Activated naive CD4-positive, alpha-beta T cell treated with anti-CD3 and anti-CD28 coated beads for 36 hours (primary cell): ENCODE measurements around the gene SKI. TPM values are rescaled to one million over a fixed set of nuclear protein-coding genes. Genes with fewer than 3 reads are reported as not detected.
"Not testable (repeated sequence)": the region's sequence is repeated elsewhere in the genome, so short reads cannot be mapped to it uniquely, and the experiment has no call there.

Experiments
- CTCF ChIA-PET: fragments of 350-600 bp; sonication (Branson Sonifier 250); formaldehyde crosslinking; loops from one replicate; lab custom pipeline; 2021; ENCODE audit warnings: antibody characterized with exemption; lab: Charles Lee
- DNase-seq: peaks from one replicate; pipeline ENCODE4 v3.0.0-alpha.2; 2020
- H3K27ac Mint-ChIP-seq: one replicate; pipeline ENCODE4 v1.8.0; 2021; ENCODE audit warnings: mild to moderate bottlenecking, mixed read lengths
- H3K27me3 Mint-ChIP-seq: one replicate; pipeline ENCODE4 v1.8.0; 2021; ENCODE audit warnings: low read depth, mixed read lengths
- H3K36me3 Mint-ChIP-seq: one replicate; pipeline ENCODE4 v1.8.0; 2021; ENCODE audit warnings: low read depth, mixed read lengths
- H3K4me1 Mint-ChIP-seq: one replicate; pipeline ENCODE4 v1.8.0; 2021; ENCODE audit warnings: low read depth, mixed read lengths
- H3K4me3 Mint-ChIP-seq: one replicate; pipeline ENCODE4 v1.8.0; 2021; ENCODE audit warnings: mild to moderate bottlenecking, moderate library complexity, mixed read lengths
- H3K9me3 Mint-ChIP-seq: one replicate; pipeline ENCODE4 v1.8.0; 2021; ENCODE audit warnings: mixed read lengths
- intact Hi-C: fragments of 100-400 bp; cut with micrococcal nuclease; formaldehyde crosslinking; loops from one replicate; pipeline ENCODE4 v1.15.1; 2023
- total RNA-seq, 2 experiments: library from RNA; stranded (reverse); gene quantifications; one replicate each; pipeline ENCODE4 v1.2.3, GENCODE V29; 2021

Gene SKI
- total RNA-seq, 2 experiments from 2014 or later, result 25.5 to 26.3 TPM

- Mint-ChIP-seq H3K27me3 (no peaks in the 10 kb centered on the region), H3K36me3 (peaks cover 28% of the 10 kb centered on the region), H3K4me1 (peaks cover 66% of the 10 kb centered on the region), H3K4me3 (no peak overlapping the region), H3K9me3 (peaks cover 5% of the 10 kb centered on the region), H3K27ac (no peak overlapping the region)
- intact Hi-C loops, result loop anchor here (1.0 kb wide), 3 partner anchors 35 to 136 kb away; partner anchors contain the start of genes MORN1 and RER1
- DNase-seq, result peak; percentile 94
- CTCF ChIA-PET, result interaction anchor here (0.6 to 0.7 kb wide), 3 partner anchors 28 to 483 kb away, joined by 3 to 7 read pairs (median 4); no protein-coding TSS in a partner anchor
Measured at GRCh38 chr1:2255420-2256369, 27.6 kb downstream of the SKI start.

- CTCF ChIA-PET, result no interaction called here
- Mint-ChIP-seq H3K36me3 (peaks cover 28% of the 10 kb centered on the region), H3K9me3 (peaks cover 5% of the 10 kb centered on the region), H3K27ac (no peak overlapping the region), H3K27me3 (no peaks in the 10 kb centered on the region), H3K4me3 (no peak overlapping the region), H3K4me1 (peaks cover 66% of the 10 kb centered on the region)
- intact Hi-C loops, result loop anchor here (1.0 kb wide), 2 partner anchors 34 to 44 kb away; no protein-coding TSS in a partner anchor
- DNase-seq, result no peak
Measured at GRCh38 chr1:2256435-2257244, 28.5 kb downstream of the SKI start.

GRCh38 chr1:2257245-2257627 is 29.1 kb downstream of the SKI start:
- CTCF ChIA-PET, result no interaction called here
- peaks cover 24% of the 10 kb centered on the region for H3K36me3 Mint-ChIP-seq
- no peak overlapping the region for H3K4me3 Mint-ChIP-seq
- intact Hi-C loops, result no loop called here
- H3K4me1 Mint-ChIP-seq, result peaks cover 63% of the 10 kb centered on the region
- no peak for DNase-seq
- no peak overlapping the region for H3K27ac Mint-ChIP-seq
- peaks cover 5% of the 10 kb centered on the region for H3K9me3 Mint-ChIP-seq
- no peaks in the 10 kb centered on the region for H3K27me3 Mint-ChIP-seq

GRCh38 chr1:2258122-2258681 is 30.1 kb downstream of the SKI start:
- Mint-ChIP-seq H3K4me3 (no peak overlapping the region), H3K27me3 (no peaks in the 10 kb centered on the region), H3K27ac (peak overlapping the region; percentile 72), H3K4me1 (peaks cover 60% of the 10 kb centered on the region), H3K9me3 (peaks cover 5% of the 10 kb centered on the region), H3K36me3 (peaks cover 16% of the 10 kb centered on the region)
- peak; percentile 60 for DNase-seq
- intact Hi-C loops, result loop anchor here (2.0 kb wide), 1 partner anchor 23 kb away; no protein-coding TSS in a partner anchor
- CTCF ChIA-PET, result no interaction called here

GRCh38 chr1:2258996-2259395 is 30.9 kb downstream of the SKI start:
- peaks cover 59% of the 10 kb centered on the region for H3K4me1 Mint-ChIP-seq
- H3K36me3 Mint-ChIP-seq, result peaks cover 10% of the 10 kb centered on the region
- CTCF ChIA-PET, result no interaction called here
- DNase-seq, result peak; percentile 84
- peaks cover 5% of the 10 kb centered on the region for H3K9me3 Mint-ChIP-seq
- H3K4me3 Mint-ChIP-seq, result peak overlapping the region; percentile 44
- H3K27me3 Mint-ChIP-seq, result no peaks in the 10 kb centered on the region
- H3K27ac Mint-ChIP-seq, result peak overlapping the region; percentile 72
- intact Hi-C loops, result loop anchor here (1.0 to 2.0 kb wide), 2 partner anchors 24 to 42 kb away; no protein-coding TSS in a partner anchor

GRCh38 chr1:2259668-2260402 is 31.7 kb downstream of the SKI start:
- Mint-ChIP-seq H3K27ac (peak overlapping the region; percentile 72), H3K4me1 (peaks cover 58% of the 10 kb centered on the region), H3K9me3 (no peaks in the 10 kb centered on the region), H3K36me3 (peaks cover 2% of the 10 kb centered on the region), H3K4me3 (no peak overlapping the region), H3K27me3 (no peaks in the 10 kb centered on the region)
- intact Hi-C loops, result loop anchor here (1.0 to 2.0 kb wide), 2 partner anchors 25 to 41 kb away; no protein-coding TSS in a partner anchor
- CTCF ChIA-PET, result no interaction called here
- DNase-seq, result no peak

GRCh38 chr1:2260470-2260869 is 32.4 kb downstream of the SKI start:
- H3K36me3 Mint-ChIP-seq, DNase-seq, H3K9me3 Mint-ChIP-seq, intact Hi-C loops, CTCF ChIA-PET, H3K27me3 Mint-ChIP-seq, H3K27ac Mint-ChIP-seq, H3K4me3 Mint-ChIP-seq: not testable (repeated sequence)
- peaks cover 65% of the 10 kb centered on the region for H3K4me1 Mint-ChIP-seq

- no peak overlapping the region for H3K4me3 Mint-ChIP-seq
- peaks cover 2% of the 10 kb centered on the region for H3K36me3 Mint-ChIP-seq
- peaks cover 67% of the 10 kb centered on the region for H3K4me1 Mint-ChIP-seq
- DNase-seq, result no peak
- intact Hi-C loops, result no loop called here
- no peaks in the 10 kb centered on the region for H3K9me3 Mint-ChIP-seq
- CTCF ChIA-PET, result no interaction called here
- H3K27ac Mint-ChIP-seq, result no peak overlapping the region
- H3K27me3 Mint-ChIP-seq, result no peaks in the 10 kb centered on the region
Measured at GRCh38 chr1:2260917-2261316, 32.8 kb downstream of the SKI start.

- H3K27ac Mint-ChIP-seq, H3K4me3 Mint-ChIP-seq, H3K27me3 Mint-ChIP-seq, H3K9me3 Mint-ChIP-seq, intact Hi-C loops, CTCF ChIA-PET, DNase-seq, H3K36me3 Mint-ChIP-seq: not testable (repeated sequence)
- H3K4me1 Mint-ChIP-seq, result peaks cover 75% of the 10 kb centered on the region
Measured at GRCh38 chr1:2261476-2262395, 33.6 kb downstream of the SKI start.

GRCh38 chr1:2266301-2266975 is 38.3 kb downstream of the SKI start:
- H3K4me1 Mint-ChIP-seq, result peaks cover 60% of the 10 kb centered on the region
- DNase-seq, result no peak
- no peaks in the 10 kb centered on the region for H3K27me3 Mint-ChIP-seq
- no peak overlapping the region for H3K4me3 Mint-ChIP-seq
- peak overlapping the region; percentile 53 for H3K27ac Mint-ChIP-seq
- CTCF ChIA-PET, result no interaction called here
- intact Hi-C loops, result no loop called here
- H3K9me3 Mint-ChIP-seq, result no peaks in the 10 kb centered on the region
- no peaks in the 10 kb centered on the region for H3K36me3 Mint-ChIP-seq
